ENCODE results near the gene HS6ST2. TPM values are rescaled to one million over a fixed set of nuclear protein-coding genes. Genes with fewer than 3 reads are reported as not detected.
"Not testable (repeated sequence)": the region's sequence is repeated elsewhere in the genome, so short reads cannot be mapped to it uniquely, and the experiment has no call there.

The HS6ST2 gene
- total RNA-seq, 1 donor from 2014 or later: not detected

DNA sequence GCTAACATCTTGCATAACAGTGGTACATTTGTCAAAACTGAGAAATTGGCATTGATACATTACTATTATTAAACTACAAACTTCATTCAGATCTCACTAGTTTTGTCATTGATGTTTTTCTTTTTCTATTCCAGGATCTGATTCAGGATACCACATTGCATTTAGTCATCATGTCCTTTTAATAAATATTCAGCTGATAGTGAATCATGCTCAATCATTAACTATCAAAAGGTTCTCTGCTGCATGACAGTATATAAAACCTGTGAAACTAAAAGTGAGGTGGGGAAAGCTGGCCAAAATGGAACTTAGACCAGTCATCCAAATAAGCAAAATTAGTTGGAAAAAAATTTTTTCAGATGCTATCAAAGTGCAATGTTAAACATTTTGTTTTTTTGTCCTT lies 28.1 kb upstream of the HS6ST2 start:
- no peaks in the 10 kb centered on the region for H3K4me1 ChIP-seq
- no peak for DNase-seq (ENCODE audit: low spot score in 2 of 2)
- no peaks in the 10 kb centered on the region for H3K36me3 ChIP-seq
- TF ChIP-seq, protein P1, sequence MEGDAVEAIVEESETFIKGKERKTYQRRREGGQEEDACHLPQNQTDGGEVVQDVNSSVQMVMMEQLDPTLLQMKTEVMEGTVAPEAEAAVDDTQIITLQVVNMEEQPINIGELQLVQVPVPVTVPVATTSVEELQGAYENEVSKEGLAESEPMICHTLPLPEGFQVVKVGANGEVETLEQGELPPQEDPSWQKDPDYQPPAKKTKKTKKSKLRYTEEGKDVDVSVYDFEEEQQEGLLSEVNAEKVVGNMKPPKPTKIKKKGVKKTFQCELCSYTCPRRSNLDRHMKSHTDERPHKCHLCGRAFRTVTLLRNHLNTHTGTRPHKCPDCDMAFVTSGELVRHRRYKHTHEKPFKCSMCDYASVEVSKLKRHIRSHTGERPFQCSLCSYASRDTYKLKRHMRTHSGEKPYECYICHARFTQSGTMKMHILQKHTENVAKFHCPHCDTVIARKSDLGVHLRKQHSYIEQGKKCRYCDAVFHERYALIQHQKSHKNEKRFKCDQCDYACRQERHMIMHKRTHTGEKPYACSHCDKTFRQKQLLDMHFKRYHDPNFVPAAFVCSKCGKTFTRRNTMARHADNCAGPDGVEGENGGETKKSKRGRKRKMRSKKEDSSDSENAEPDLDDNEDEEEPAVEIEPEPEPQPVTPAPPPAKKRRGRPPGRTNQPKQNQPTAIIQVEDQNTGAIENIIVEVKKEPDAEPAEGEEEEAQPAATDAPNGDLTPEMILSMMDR (IDR thresholded peaks at IDR 0.05): no peak
- H3K27ac ChIP-seq: no peak overlapping the region
- H3K4me3 ChIP-seq: no peak overlapping the region
- intact Hi-C loops (cut with DNase I): no loop called here
- H3K9me3 ChIP-seq: no peaks in the 10 kb centered on the region
- H3K27me3 ChIP-seq: no peaks in the 10 kb centered on the region

DNA sequence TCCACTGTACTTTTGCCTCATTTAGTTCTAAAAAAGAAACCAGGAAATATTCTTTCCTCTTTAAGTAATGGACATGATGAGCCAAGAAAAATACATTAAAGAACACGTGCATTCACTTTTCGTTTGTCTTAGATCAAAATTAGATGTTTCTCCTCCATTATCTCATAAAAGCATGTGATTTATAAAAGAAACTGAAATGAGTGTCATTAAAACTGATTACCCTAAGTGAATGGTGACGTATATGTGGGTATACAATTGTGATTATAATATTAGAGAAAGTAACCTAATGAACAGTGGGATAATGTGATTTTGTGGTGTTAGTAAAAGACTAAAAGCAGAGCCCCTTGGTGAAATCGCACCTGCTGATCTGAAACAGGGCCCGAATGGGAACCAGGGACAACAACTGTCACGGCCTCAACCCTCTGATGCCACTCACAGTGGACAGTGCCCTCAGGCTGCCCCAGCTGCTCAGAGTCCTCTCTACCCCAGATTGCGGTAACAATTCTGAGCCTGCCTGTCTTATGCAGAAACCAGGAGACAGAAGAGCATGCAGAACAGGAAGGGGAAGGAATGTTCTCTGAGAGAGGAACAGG lies 25.7 kb upstream of the HS6ST2 start:
- H3K27ac ChIP-seq: no peak overlapping the region
- no peak overlapping the region for H3K4me3 ChIP-seq
- no peaks in the 10 kb centered on the region for H3K36me3 ChIP-seq
- TF ChIP-seq, protein P1 (IDR thresholded peaks at IDR 0.05): no peak
- intact Hi-C loops (cut with DNase I): no loop called here
- no peaks in the 10 kb centered on the region for H3K9me3 ChIP-seq
- no peaks in the 10 kb centered on the region for H3K27me3 ChIP-seq
- no peak for DNase-seq (ENCODE audit: low spot score in 2 of 2)
- H3K4me1 ChIP-seq: no peaks in the 10 kb centered on the region

- Histone ChIP-seq H3K4me3 (no peak overlapping the region), H3K27me3 (no peaks in the 10 kb centered on the region), H3K36me3 (no peaks in the 10 kb centered on the region), H3K4me1 (no peaks in the 10 kb centered on the region), H3K27ac (no peak overlapping the region), H3K9me3 (no peaks in the 10 kb centered on the region)
- TF ChIP-seq, protein P1 (IDR thresholded peaks at IDR 0.05): no peak
- no peak for DNase-seq (ENCODE audit: low spot score in 2 of 2)
- intact Hi-C loops (cut with DNase I): no loop called here
Observed at GRCh38 chrX:132983496-132983895, 25.1 kb upstream of the HS6ST2 start.

DNA sequence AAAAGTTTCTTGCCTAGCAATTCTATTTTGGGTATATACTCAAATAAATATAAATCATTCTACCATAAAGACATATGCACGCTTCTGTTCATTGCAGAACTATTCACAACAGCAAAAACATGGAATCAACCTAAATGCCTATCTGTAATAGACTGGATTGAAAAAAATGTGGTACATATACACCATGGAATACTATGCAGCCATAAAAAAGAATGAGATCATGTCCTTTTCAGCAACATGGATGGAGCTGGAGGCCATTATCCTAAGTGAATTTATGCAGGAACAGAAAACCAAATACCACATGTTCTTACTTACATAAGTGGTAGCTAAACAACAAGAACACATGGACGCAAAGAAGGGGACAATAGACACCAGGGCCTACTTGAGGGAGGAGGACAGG lies 21.6 kb upstream of the HS6ST2 start:
- H3K4me3 ChIP-seq; H3K27me3 ChIP-seq; intact Hi-C loops (cut with DNase I); H3K4me1 ChIP-seq; H3K9me3 ChIP-seq; H3K36me3 ChIP-seq; H3K27ac ChIP-seq; DNase-seq (ENCODE audit: low spot score in 2 of 2): not testable (repeated sequence)

DNA sequence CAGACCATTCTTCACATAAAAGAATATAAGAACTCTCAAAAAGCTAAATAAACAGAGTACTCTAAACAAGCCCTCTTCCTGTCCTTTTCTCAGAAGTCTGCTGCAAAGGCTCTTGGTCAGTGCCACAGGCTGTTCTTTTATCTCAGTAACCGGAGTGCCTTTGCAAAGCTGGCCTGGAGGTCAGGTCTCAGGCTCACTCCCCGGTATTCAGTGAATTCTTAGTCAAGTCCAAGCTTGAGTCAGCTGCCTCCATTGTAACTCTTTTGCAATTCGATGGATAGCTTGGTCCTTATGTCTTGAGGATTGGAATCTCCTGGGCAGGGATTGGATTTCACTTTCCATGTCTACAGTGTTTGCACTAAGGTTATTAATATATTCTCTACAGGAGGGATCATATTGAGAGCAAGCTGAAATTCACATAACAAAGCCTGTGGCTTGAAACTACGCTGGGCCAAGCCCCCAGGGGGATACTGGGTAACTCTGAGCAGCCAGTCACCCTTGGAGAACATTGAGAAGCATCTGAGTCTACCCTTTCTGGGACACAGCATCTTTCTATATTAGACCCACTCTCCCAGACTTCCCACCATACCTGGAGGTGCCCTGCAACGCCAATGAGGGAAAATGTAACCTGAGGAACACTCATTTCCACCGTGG lies 10.0 kb upstream of the HS6ST2 start:
- Histone ChIP-seq H3K4me1 (no peaks in the 10 kb centered on the region), H3K27me3 (no peaks in the 10 kb centered on the region), H3K4me3 (no peak overlapping the region), H3K36me3 (no peaks in the 10 kb centered on the region), H3K9me3 (no peaks in the 10 kb centered on the region), H3K27ac (no peak overlapping the region)
- intact Hi-C loops (cut with DNase I): no loop called here
- TF ChIP-seq, protein P1 (IDR thresholded peaks at IDR 0.05): no peak
- no peak for DNase-seq (ENCODE audit: low spot score in 2 of 2)

- TF ChIP-seq, protein P1 (IDR thresholded peaks at IDR 0.05): no peak
- no peak overlapping the region for H3K4me3 ChIP-seq
- no peaks in the 10 kb centered on the region for H3K27me3 ChIP-seq
- DNase-seq (ENCODE audit: low spot score in 2 of 2): no peak
- no peaks in the 10 kb centered on the region for H3K36me3 ChIP-seq
- intact Hi-C loops (cut with DNase I): no loop called here
- H3K4me1 ChIP-seq: no peaks in the 10 kb centered on the region
- no peak overlapping the region for H3K27ac ChIP-seq
- no peaks in the 10 kb centered on the region for H3K9me3 ChIP-seq
Observed at GRCh38 chrX:132967049-132967448, 8.6 kb upstream of the HS6ST2 start.

Measured in ascending aorta (tissue), 2 donors.